Measurements from ENCODE around the gene TOP1. TPM values are rescaled to one million over a fixed set of nuclear protein-coding genes. Genes with fewer than 3 reads are reported as not detected.

The TOP1 gene
- total RNA-seq, 1 donor from 2014 or later: 58.9 TPM

DNA sequence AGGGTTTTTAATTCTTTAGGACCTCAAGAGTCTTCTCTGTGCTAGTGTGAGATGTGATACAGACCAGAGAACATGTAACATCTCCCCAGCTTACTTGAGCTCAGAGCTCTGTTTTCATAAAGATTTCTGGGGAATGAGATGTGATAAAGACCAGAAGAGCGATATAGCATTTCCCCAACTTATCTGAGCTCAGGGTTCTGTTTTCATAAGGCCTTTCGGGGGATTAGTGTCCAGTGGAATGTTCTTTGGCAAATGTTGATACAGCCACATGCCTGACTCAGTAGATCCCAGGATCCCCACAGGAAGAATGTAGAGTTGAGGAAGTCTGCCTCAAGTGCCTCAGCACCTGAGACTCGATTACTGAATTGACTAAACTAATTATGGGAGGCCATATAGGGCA is 18.7 kb upstream of the TOP1 start:
- Histone ChIP-seq H3K4me2 (no peak overlapping the region), H3K9ac (no peak overlapping the region)
- H3K9me3 Mint-ChIP-seq: peaks cover 6% of the 10 kb centered on the region

DNA sequence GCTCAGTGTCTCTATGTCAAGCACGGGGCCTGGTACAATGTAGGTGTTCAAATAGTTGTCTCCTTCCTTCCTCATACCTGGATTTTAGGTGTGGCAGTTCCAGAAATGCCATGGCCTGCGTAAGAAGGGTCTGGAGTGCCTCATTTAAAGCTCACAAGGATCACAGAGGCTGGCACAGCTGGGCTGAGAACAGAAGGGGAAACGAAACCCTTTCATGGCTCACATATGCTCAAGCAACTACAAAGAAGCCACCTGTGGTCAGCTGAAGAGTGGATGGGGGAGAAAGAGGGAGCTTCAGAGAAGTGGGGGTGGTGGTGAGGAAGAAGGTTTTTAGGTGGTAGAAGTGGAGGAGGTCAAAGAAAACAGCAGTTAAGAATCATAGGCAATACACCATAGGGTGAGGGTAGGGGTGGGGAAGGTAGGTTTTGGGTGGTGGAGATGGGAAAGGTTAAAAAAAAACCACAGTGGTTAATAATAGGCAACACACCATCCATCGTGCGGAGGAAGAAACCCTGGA is 17.0 kb upstream of the TOP1 start:
- Histone ChIP-seq H3K9me3 (ENCODE audit: low read depth) (no peaks in the 10 kb centered on the region), H3K79me2 (ENCODE audit: low read depth) (no peaks in the 10 kb centered on the region), H4K20me1 (ENCODE audit: low read depth) (no peaks in the 10 kb centered on the region), H3K4me2 (no peak overlapping the region), H3K4me3 (no peak overlapping the region), H3K9ac (no peak overlapping the region), H2AFZ (replicated peaks) (no peak overlapping the region), H3F3A (ENCODE audit: low read depth) (no peaks in the 10 kb centered on the region), H3K36me3 (no peaks in the 10 kb centered on the region), H3K4me1 (no peaks in the 10 kb centered on the region), H3K27ac (no peak overlapping the region), H3K27me3 (no peaks in the 10 kb centered on the region)
- no peak overlapping the region for H3K4me3 Mint-ChIP-seq
- TF ChIP-seq, protein P1, sequence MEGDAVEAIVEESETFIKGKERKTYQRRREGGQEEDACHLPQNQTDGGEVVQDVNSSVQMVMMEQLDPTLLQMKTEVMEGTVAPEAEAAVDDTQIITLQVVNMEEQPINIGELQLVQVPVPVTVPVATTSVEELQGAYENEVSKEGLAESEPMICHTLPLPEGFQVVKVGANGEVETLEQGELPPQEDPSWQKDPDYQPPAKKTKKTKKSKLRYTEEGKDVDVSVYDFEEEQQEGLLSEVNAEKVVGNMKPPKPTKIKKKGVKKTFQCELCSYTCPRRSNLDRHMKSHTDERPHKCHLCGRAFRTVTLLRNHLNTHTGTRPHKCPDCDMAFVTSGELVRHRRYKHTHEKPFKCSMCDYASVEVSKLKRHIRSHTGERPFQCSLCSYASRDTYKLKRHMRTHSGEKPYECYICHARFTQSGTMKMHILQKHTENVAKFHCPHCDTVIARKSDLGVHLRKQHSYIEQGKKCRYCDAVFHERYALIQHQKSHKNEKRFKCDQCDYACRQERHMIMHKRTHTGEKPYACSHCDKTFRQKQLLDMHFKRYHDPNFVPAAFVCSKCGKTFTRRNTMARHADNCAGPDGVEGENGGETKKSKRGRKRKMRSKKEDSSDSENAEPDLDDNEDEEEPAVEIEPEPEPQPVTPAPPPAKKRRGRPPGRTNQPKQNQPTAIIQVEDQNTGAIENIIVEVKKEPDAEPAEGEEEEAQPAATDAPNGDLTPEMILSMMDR (IDR thresholded peaks at IDR 0.05): no peak
- TF ChIP-seq EZH2 (IDR thresholded peaks at IDR 0.05) (no peak), EZH2phosphoT487 (IDR thresholded peaks at IDR 0.05) (no peak)
- no peaks in the 10 kb centered on the region for H3K36me3 Mint-ChIP-seq
- peaks cover 6% of the 10 kb centered on the region for H3K27me3 Mint-ChIP-seq (ENCODE audit: insufficient read depth, low read depth)
- H3K4me1 Mint-ChIP-seq: peaks cover 10% of the 10 kb centered on the region
- H3K9me3 Mint-ChIP-seq: peaks cover 6% of the 10 kb centered on the region
- no peak for DNase-seq (ENCODE audit: low spot score)
- H3K27ac Mint-ChIP-seq: no peak overlapping the region

More for the DNA sequence above, 18.7 kb upstream of the TOP1 start:
- Histone ChIP-seq H3K9me3 (ENCODE audit: low read depth) (no peaks in the 10 kb centered on the region), H3F3A (ENCODE audit: low read depth) (no peaks in the 10 kb centered on the region), H4K20me1 (ENCODE audit: low read depth) (no peaks in the 10 kb centered on the region), H3K36me3 (no peaks in the 10 kb centered on the region), H3K4me1 (no peaks in the 10 kb centered on the region), H2AFZ (replicated peaks) (no peak overlapping the region), H3K4me3 (no peak overlapping the region), H3K27ac (no peak overlapping the region), H3K79me2 (ENCODE audit: low read depth) (no peaks in the 10 kb centered on the region), H3K27me3 (no peaks in the 10 kb centered on the region)
- H3K4me1 Mint-ChIP-seq: peaks cover 10% of the 10 kb centered on the region
- H3K27me3 Mint-ChIP-seq (ENCODE audit: insufficient read depth, low read depth): peaks cover 7% of the 10 kb centered on the region
- H3K36me3 Mint-ChIP-seq: no peaks in the 10 kb centered on the region
- H3K27ac Mint-ChIP-seq: no peak overlapping the region
- TF ChIP-seq EZH2 (IDR thresholded peaks at IDR 0.05) (no peak), EZH2phosphoT487 (IDR thresholded peaks at IDR 0.05) (no peak)
- TF ChIP-seq, protein P1 (IDR thresholded peaks at IDR 0.05): no peak
- no peak for DNase-seq (ENCODE audit: low spot score)
- H3K4me3 Mint-ChIP-seq: no peak overlapping the region

DNA sequence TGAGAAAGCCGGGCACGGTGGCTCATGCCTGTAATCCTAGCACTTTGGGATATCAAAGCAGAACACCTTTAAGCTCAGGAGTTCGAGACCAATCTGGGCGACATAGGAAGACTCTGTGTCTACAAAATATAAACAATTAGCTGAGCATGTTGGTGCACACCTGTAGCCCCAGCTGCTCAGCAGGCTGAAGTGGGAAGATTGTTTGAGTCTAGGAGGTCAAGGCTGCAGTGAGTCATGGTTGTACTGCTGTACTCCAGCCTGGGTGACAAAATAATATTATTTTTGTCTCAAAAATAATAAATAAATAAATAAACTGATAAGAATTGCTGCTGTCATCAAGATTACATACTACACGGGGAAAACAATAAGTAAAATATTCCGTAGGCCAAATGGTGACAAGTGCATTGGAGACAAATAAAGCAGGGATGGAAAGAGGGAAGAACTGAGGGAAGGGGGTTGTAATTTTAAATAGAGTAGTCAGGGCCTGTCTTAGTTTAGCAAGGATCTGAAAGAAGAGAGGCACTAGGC is 14.0 kb upstream of the TOP1 start:
- no peaks in the 10 kb centered on the region for H3F3A ChIP-seq (ENCODE audit: low read depth)
- H3K9ac ChIP-seq: no peak overlapping the region
- no peak overlapping the region for H3K4me2 ChIP-seq
- no peak overlapping the region for H3K27ac ChIP-seq
- H3K4me1 ChIP-seq: no peaks in the 10 kb centered on the region
- TF ChIP-seq, protein P1 (IDR thresholded peaks at IDR 0.05): no peak
- TF ChIP-seq EZH2 (IDR thresholded peaks at IDR 0.05) (no peak), EZH2phosphoT487 (IDR thresholded peaks at IDR 0.05) (no peak)
- Mint-ChIP-seq H3K27me3 (ENCODE audit: insufficient read depth, low read depth) (peaks cover 3% of the 10 kb centered on the region), H3K27ac (no peak overlapping the region), H3K36me3 (no peaks in the 10 kb centered on the region), H3K4me3 (no peak overlapping the region), H3K9me3 (no peaks in the 10 kb centered on the region), H3K4me1 (no peaks in the 10 kb centered on the region)
- DNase-seq (ENCODE audit: low spot score): no peak
- H3K4me3 ChIP-seq: no peak overlapping the region
- H3K36me3 ChIP-seq: no peaks in the 10 kb centered on the region
- H4K20me1 ChIP-seq (ENCODE audit: low read depth): no peaks in the 10 kb centered on the region
- no peaks in the 10 kb centered on the region for H3K79me2 ChIP-seq (ENCODE audit: low read depth)
- H3K27me3 ChIP-seq: no peaks in the 10 kb centered on the region
- no peak overlapping the region for H2AFZ ChIP-seq (replicated peaks)
- H3K9me3 ChIP-seq (ENCODE audit: low read depth): no peaks in the 10 kb centered on the region

All from neural progenitor cell (in vitro differentiated cells).